Measurements from ENCODE around the gene NCLN. TPM values are rescaled to one million over a fixed set of nuclear protein-coding genes. Genes with fewer than 3 reads are reported as not detected.

NCLN gene
- total RNA-seq, 4 donors from 2014 or later, result 28.4 to 40.4 (median 32.5) TPM

- no peak for DNase-seq (ENCODE audit: low spot score in 2 of 2)
- WGBS, 2 donors, result 74 to 80% methylated on average over 5 of the region's 5 CpGs
- no peak overlapping the region for H3K4me3 ChIP-seq (ENCODE audit: low read depth, poor library complexity, severe bottlenecking)
- TF ChIP-seq POLR2A (IDR thresholded peaks at IDR 0.05) (no peak), CTCF (IDR thresholded peaks at IDR 0.05) (no peak)
- intact Hi-C loops (cut with DNase I; ENCODE audit: low total_unique reads), result no loop called here
Observed at GRCh38 chr19:3239367-3239766, 53.6 kb downstream of the NCLN start.

- TF ChIP-seq POLR2A (IDR thresholded peaks at IDR 0.05), result no peak
- no peak for TF ChIP-seq CTCF (IDR thresholded peaks at IDR 0.05)
- no peak overlapping the region for H3K4me3 ChIP-seq (ENCODE audit: low read depth, poor library complexity, severe bottlenecking)
- no peak for DNase-seq (ENCODE audit: low spot score in 2 of 2)
- 41 to 54% methylated on average over 23 of the region's 23 CpGs for WGBS, 2 donors
- intact Hi-C loops (cut with DNase I; ENCODE audit: low total_unique reads), result no loop called here
Observed at GRCh38 chr19:3243819-3244700, 58.3 kb downstream of the NCLN start.

GRCh38 chr19:3245050-3245449 is 59.3 kb downstream of the NCLN start:
- DNase-seq (ENCODE audit: low spot score in 2 of 2), result no peak
- no peak overlapping the region for H3K4me3 ChIP-seq (ENCODE audit: low read depth, poor library complexity, severe bottlenecking)
- intact Hi-C loops (cut with DNase I; ENCODE audit: low total_unique reads), result no loop called here
- 87 to 95% methylated on average over 9 of the region's 9 CpGs for WGBS, 2 donors
- TF ChIP-seq CTCF (IDR thresholded peaks at IDR 0.05) (no peak), POLR2A (IDR thresholded peaks at IDR 0.05) (no peak)

GRCh38 chr19:3248728-3249326 is 63.1 kb downstream of the NCLN start:
- WGBS, 2 donors, result 46 to 50% methylated on average over 12 to 14 of the region's 14 CpGs
- DNase-seq (ENCODE audit: low spot score in 2 of 2), result no peak
- no peak overlapping the region for H3K4me3 ChIP-seq (ENCODE audit: low read depth, poor library complexity, severe bottlenecking)
- intact Hi-C loops (cut with DNase I; ENCODE audit: low total_unique reads), result no loop called here
- TF ChIP-seq CTCF (IDR thresholded peaks at IDR 0.05) (no peak), POLR2A (IDR thresholded peaks at IDR 0.05) (no peak)

- WGBS, 2 donors, result 71 to 77% methylated on average over 10 of the region's 10 CpGs
- intact Hi-C loops (cut with DNase I; ENCODE audit: low total_unique reads), result no loop called here
- no peak overlapping the region for H3K4me3 ChIP-seq (ENCODE audit: low read depth, poor library complexity, severe bottlenecking)
Observed at GRCh38 chr19:3249408-3249807, 63.7 kb downstream of the NCLN start.

More at GRCh38 chr19:3249408-3249807, 63.7 kb downstream of the NCLN start:
- no peak for TF ChIP-seq CTCF (IDR thresholded peaks at IDR 0.05)
- no peak for TF ChIP-seq POLR2A (IDR thresholded peaks at IDR 0.05)
- DNase-seq (ENCODE audit: low spot score in 2 of 2), result no peak
